ENCODE results near the gene CCDC7. TPM values are rescaled to one million over a fixed set of nuclear protein-coding genes. Genes with fewer than 3 reads are reported as not detected.

The CCDC7 gene
- total RNA-seq, 1 donor from 2014 or later: 2.3 TPM

GRCh38 chr10:32516567-32517495, 70.9 kb downstream of the CCDC7 start:
- Histone ChIP-seq H4K20me1 (ENCODE audit: insufficient read depth, low read length) (no peaks in the 10 kb centered on the region), H3K4me3 (ENCODE audit: insufficient read depth, low read depth, low read length) (no peak overlapping the region), H3K27ac (ENCODE audit: low read depth, low read length) (no peak overlapping the region), H3K36me3 (ENCODE audit: insufficient read depth, low read length) (no peaks in the 10 kb centered on the region), H3K4me2 (ENCODE audit: low read length) (no peak overlapping the region), H3K4me1 (ENCODE audit: insufficient read depth, low read length) (no peaks in the 10 kb centered on the region), H3K9me3 (ENCODE audit: insufficient read depth, low read depth, low read length) (no peaks in the 10 kb centered on the region), H3K27me3 (ENCODE audit: insufficient read depth, low read length) (no peaks in the 10 kb centered on the region), H3K79me2 (ENCODE audit: insufficient read depth, low read length) (no peaks in the 10 kb centered on the region), H2AFZ (ENCODE audit: low read depth, low read length) (no peak overlapping the region), H3K9ac (ENCODE audit: low read length) (no peak overlapping the region)
- DNase-seq (ENCODE audit: low read depth) (no peak), FAIRE-seq (no peak)
- Mint-ChIP-seq H3K27ac (ENCODE audit: unreplicated experiment) (no peak overlapping the region), H3K27me3 (ENCODE audit: low read depth, unreplicated experiment) (no peaks in the 10 kb centered on the region), H3K9me3 (ENCODE audit: unreplicated experiment) (peaks cover 5% of the 10 kb centered on the region), H3K4me1 (ENCODE audit: low read depth, unreplicated experiment) (no peaks in the 10 kb centered on the region), H3K36me3 (ENCODE audit: low read depth, unreplicated experiment) (no peaks in the 10 kb centered on the region), H3K4me3 (ENCODE audit: unreplicated experiment) (no peak overlapping the region)
- TF ChIP-seq CTCF (IDR thresholded peaks at IDR 0.05; ENCODE audit: insufficient read depth, low read depth, low read length) (no peak), EZH2 (IDR thresholded peaks at IDR 0.05; ENCODE audit: insufficient read depth, low read length) (no peak)

GRCh38 chr10:32530231-32530630, 84.3 kb downstream of the CCDC7 start:
- H3K27me3 Mint-ChIP-seq (ENCODE audit: low read depth, unreplicated experiment): no peaks in the 10 kb centered on the region
- no peak overlapping the region for H3K27ac Mint-ChIP-seq (ENCODE audit: unreplicated experiment)
- H3K4me3 Mint-ChIP-seq (ENCODE audit: unreplicated experiment): no peak overlapping the region
- Histone ChIP-seq H3K4me2 (ENCODE audit: low read length) (no peak overlapping the region), H3K27me3 (ENCODE audit: insufficient read depth, low read length) (no peaks in the 10 kb centered on the region), H4K20me1 (ENCODE audit: insufficient read depth, low read length) (no peaks in the 10 kb centered on the region), H3K36me3 (ENCODE audit: insufficient read depth, low read length) (no peaks in the 10 kb centered on the region), H3K27ac (ENCODE audit: low read depth, low read length) (no peak overlapping the region), H2AFZ (ENCODE audit: low read depth, low read length) (no peak overlapping the region), H3K9ac (ENCODE audit: low read length) (no peak overlapping the region), H3K79me2 (ENCODE audit: insufficient read depth, low read length) (no peaks in the 10 kb centered on the region), H3K4me3 (ENCODE audit: insufficient read depth, low read depth, low read length) (no peak overlapping the region), H3K4me1 (ENCODE audit: insufficient read depth, low read length) (no peaks in the 10 kb centered on the region), H3K9me3 (ENCODE audit: insufficient read depth, low read depth, low read length) (no peaks in the 10 kb centered on the region)
- DNase-seq (ENCODE audit: low read depth) (no peak), FAIRE-seq (no peak)
- H3K9me3 Mint-ChIP-seq (ENCODE audit: unreplicated experiment): peaks cover 10% of the 10 kb centered on the region
- no peaks in the 10 kb centered on the region for H3K36me3 Mint-ChIP-seq (ENCODE audit: low read depth, unreplicated experiment)
- no peak for TF ChIP-seq CTCF (IDR thresholded peaks at IDR 0.05; ENCODE audit: insufficient read depth, low read depth, low read length)
- no peak for TF ChIP-seq EZH2 (IDR thresholded peaks at IDR 0.05; ENCODE audit: insufficient read depth, low read length)
- no peaks in the 10 kb centered on the region for H3K4me1 Mint-ChIP-seq (ENCODE audit: low read depth, unreplicated experiment)

- Mint-ChIP-seq H3K36me3 (ENCODE audit: low read depth, unreplicated experiment) (no peaks in the 10 kb centered on the region), H3K4me3 (ENCODE audit: unreplicated experiment) (no peak overlapping the region)
- no peaks in the 10 kb centered on the region for H3K4me1 ChIP-seq (ENCODE audit: insufficient read depth, low read length)
Observed at GRCh38 chr10:32538256-32538655, 92.3 kb downstream of the CCDC7 start.

More at GRCh38 chr10:32538256-32538655, 92.3 kb downstream of the CCDC7 start:
- Mint-ChIP-seq H3K27me3 (ENCODE audit: low read depth, unreplicated experiment) (no peaks in the 10 kb centered on the region), H3K27ac (ENCODE audit: unreplicated experiment) (no peak overlapping the region), H3K9me3 (ENCODE audit: unreplicated experiment) (peaks cover 11% of the 10 kb centered on the region), H3K4me1 (ENCODE audit: low read depth, unreplicated experiment) (no peaks in the 10 kb centered on the region)
- Histone ChIP-seq H2AFZ (ENCODE audit: low read depth, low read length) (no peak overlapping the region), H3K27me3 (ENCODE audit: insufficient read depth, low read length) (no peaks in the 10 kb centered on the region), H4K20me1 (ENCODE audit: insufficient read depth, low read length) (no peaks in the 10 kb centered on the region), H3K27ac (ENCODE audit: low read depth, low read length) (no peak overlapping the region), H3K9me3 (ENCODE audit: insufficient read depth, low read depth, low read length) (no peaks in the 10 kb centered on the region), H3K9ac (ENCODE audit: low read length) (no peak overlapping the region), H3K36me3 (ENCODE audit: insufficient read depth, low read length) (no peaks in the 10 kb centered on the region), H3K4me3 (ENCODE audit: insufficient read depth, low read depth, low read length) (no peak overlapping the region), H3K79me2 (ENCODE audit: insufficient read depth, low read length) (no peaks in the 10 kb centered on the region), H3K4me2 (ENCODE audit: low read length) (no peak overlapping the region)
- no peak for DNase-seq (ENCODE audit: low read depth)
- FAIRE-seq: no peak
- TF ChIP-seq CTCF (IDR thresholded peaks at IDR 0.05; ENCODE audit: insufficient read depth, low read depth, low read length): no peak
- TF ChIP-seq EZH2 (IDR thresholded peaks at IDR 0.05; ENCODE audit: insufficient read depth, low read length): no peak
